Tibial nerve (tissue), 3 donors: ENCODE measurements around the gene ZGPAT.

Experiments
- POLR2A ChIP-seq, 2 donors: fragments of 450-650 bp; IDR thresholded peaks; one replicate each; pipeline ENCODE4 v1.6.1; 2017; ENCODE audit warnings: antibody characterized with exemption in 2 of 2, mild to moderate bottlenecking in 2 of 2, moderate library complexity in 2 of 2
- TF ChIP-seq, protein P1 (sequence below), 5 experiments: fragments of 200-600 bp in 3 of 5; fragments of 450-650 bp in 2 of 5; sonication (generic) in 3 of 5; IDR thresholded peaks; one replicate each; pipeline ENCODE4 v1.5.1; 2016 to 2019; ENCODE audit warnings: antibody characterized with exemption in 5 of 5, mild to moderate bottlenecking in 3 of 5, moderate library complexity in 2 of 5

DNA sequence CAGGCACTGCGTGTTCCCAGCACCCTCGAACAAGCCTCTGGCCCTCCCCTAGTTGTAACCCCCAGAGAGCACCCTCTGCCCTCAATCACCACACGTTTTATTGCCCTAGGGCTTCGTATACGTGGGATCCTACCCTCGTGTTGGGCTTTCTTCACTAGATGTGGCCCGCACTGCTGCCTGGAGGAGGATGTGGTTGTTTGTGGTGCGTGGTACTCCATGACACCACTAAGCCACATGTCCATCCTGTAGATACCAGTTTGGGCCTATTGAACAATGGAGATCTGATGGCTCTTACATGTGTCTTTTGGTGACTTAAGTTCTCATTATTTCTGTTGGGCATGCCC lies 48.8 kb downstream of the ZGPAT start:
- TF ChIP-seq, protein P1, sequence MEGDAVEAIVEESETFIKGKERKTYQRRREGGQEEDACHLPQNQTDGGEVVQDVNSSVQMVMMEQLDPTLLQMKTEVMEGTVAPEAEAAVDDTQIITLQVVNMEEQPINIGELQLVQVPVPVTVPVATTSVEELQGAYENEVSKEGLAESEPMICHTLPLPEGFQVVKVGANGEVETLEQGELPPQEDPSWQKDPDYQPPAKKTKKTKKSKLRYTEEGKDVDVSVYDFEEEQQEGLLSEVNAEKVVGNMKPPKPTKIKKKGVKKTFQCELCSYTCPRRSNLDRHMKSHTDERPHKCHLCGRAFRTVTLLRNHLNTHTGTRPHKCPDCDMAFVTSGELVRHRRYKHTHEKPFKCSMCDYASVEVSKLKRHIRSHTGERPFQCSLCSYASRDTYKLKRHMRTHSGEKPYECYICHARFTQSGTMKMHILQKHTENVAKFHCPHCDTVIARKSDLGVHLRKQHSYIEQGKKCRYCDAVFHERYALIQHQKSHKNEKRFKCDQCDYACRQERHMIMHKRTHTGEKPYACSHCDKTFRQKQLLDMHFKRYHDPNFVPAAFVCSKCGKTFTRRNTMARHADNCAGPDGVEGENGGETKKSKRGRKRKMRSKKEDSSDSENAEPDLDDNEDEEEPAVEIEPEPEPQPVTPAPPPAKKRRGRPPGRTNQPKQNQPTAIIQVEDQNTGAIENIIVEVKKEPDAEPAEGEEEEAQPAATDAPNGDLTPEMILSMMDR (IDR thresholded peaks at IDR 0.05): no peak
- no peak for TF ChIP-seq POLR2A (IDR thresholded peaks at IDR 0.05)
